Measurements from ENCODE around the gene ULK2.

DNA sequence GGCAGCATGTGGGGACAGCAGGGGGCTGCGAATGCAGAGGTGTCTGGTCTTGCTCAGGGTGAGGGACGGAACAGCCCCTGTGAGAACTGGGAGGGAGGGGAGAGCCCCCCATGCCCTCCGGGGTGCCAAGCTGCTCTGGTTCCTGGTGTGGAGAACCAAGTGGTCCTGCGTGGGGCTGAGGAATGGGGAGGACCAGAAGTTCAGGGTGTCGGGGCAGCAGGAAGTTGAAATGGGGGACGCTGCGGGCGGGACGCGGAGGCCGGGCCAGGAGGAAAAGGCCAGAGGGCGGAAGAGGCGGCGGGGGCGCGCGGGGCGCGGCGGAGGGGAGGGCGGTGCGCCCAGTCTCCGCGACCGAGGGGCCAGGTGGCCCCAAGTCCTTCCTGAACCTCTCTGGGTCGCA is 123.2 kb downstream of the ULK2 start:
- TF ChIP-seq, protein P1, sequence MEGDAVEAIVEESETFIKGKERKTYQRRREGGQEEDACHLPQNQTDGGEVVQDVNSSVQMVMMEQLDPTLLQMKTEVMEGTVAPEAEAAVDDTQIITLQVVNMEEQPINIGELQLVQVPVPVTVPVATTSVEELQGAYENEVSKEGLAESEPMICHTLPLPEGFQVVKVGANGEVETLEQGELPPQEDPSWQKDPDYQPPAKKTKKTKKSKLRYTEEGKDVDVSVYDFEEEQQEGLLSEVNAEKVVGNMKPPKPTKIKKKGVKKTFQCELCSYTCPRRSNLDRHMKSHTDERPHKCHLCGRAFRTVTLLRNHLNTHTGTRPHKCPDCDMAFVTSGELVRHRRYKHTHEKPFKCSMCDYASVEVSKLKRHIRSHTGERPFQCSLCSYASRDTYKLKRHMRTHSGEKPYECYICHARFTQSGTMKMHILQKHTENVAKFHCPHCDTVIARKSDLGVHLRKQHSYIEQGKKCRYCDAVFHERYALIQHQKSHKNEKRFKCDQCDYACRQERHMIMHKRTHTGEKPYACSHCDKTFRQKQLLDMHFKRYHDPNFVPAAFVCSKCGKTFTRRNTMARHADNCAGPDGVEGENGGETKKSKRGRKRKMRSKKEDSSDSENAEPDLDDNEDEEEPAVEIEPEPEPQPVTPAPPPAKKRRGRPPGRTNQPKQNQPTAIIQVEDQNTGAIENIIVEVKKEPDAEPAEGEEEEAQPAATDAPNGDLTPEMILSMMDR (conservative IDR thresholded peaks at IDR 0.05) = no peak
- TF ChIP-seq ZFX (IDR thresholded peaks at IDR 0.05) = no peak
